Uterus (tissue), 4 donors: ENCODE data around the gene RHOBTB1. TPM values are rescaled to one million over a fixed set of nuclear protein-coding genes. Genes with fewer than 3 reads are reported as not detected.
"Not testable (repeated sequence)": the region's sequence is repeated elsewhere in the genome, so short reads cannot be mapped to it uniquely, and the experiment has no call there.

Experiments used
- DNase-seq, 2 donors: peaks; one replicate each; pipeline ENCODE4 v3.0.0-alpha.2; 2019 to 2020
- H3K27ac ChIP-seq, 2 donors: fragments of 200-600 bp; sonication (generic); 1 replicate in 1 of 2; 2 replicates in 1 of 2; pipeline ENCODE4 v1.5.1; 2016 to 2018
- H3K27me3 ChIP-seq, 2 donors: fragments of 200-600 bp; sonication (generic); one replicate each; pipeline ENCODE4 v1.5.1; 2018 to 2019; ENCODE audit warnings: control low read depth in 1 of 2
- H3K36me3 ChIP-seq, 2 donors: fragments of 200-600 bp; sonication (generic); one replicate each; pipeline ENCODE4 v1.5.1; 2019; ENCODE audit warnings: control low read depth in 1 of 2
- H3K4me1 ChIP-seq, 2 donors: fragments of 200-600 bp; sonication (generic); one replicate each; pipeline ENCODE4 v1.5.1; 2018 to 2019; ENCODE audit warnings: control low read depth in 1 of 2
- H3K4me3 ChIP-seq, 2 donors: fragments of 200-600 bp; sonication (generic); 1 replicate in 1 of 2; 2 replicates in 1 of 2; pipeline ENCODE4 v1.5.1; 2018 to 2019; ENCODE audit warnings: mild to moderate bottlenecking in 1 of 2
- H3K9me3 ChIP-seq, 2 donors: fragments of 200-600 bp; sonication (generic); one replicate each; pipeline ENCODE4 v1.5.1; 2019; ENCODE audit warnings: control low read depth in 1 of 2
- POLR2A ChIP-seq, 2 donors: fragments of 450-650 bp; IDR thresholded peaks; one replicate each; pipeline ENCODE4 v1.6.1; 2016; ENCODE audit warnings: antibody characterized with exemption in 2 of 2, mild to moderate bottlenecking in 1 of 2, moderate library complexity in 1 of 2
- intact Hi-C: fragments of 100-400 bp; cut with DNase I; formaldehyde crosslinking; loops from one replicate; pipeline ENCODE4 v1.15.1; 2023; ENCODE audit warnings: low total_unique reads
- total RNA-seq, 4 donors: library from RNA; depleted of rRNA in 3 of 4; stranded (reverse); fragments of >200 nt in 3 of 4; gene quantifications; one replicate each; pipeline versions ENCODE4 v1.1.0 to v1.2.4, GENCODE V29; 2014 to 2023
- TF ChIP-seq, protein P1 (sequence below), 4 experiments: fragments of 200-600 bp in 2 of 4; fragments of 450-650 bp in 2 of 4; sonication (generic) in 2 of 4; IDR thresholded peaks; one replicate each; pipeline ENCODE4 v1.5.1; 2016 to 2019; ENCODE audit warnings: antibody characterized with exemption in 4 of 4, mild to moderate bottlenecking in 2 of 4, moderate library complexity in 1 of 4
- donor health status: DM: yes; HTN: yes; CAD: no.

RHOBTB1 gene
- total RNA-seq, 4 donors from 2014 or later, result 6.9 to 67.5 (median 13.8) TPM

- Histone ChIP-seq H3K27me3 (no peaks in the 10 kb centered on the region), H3K4me3 (no peak overlapping the region), H3K27ac (no peak overlapping the region), H3K9me3 (no peaks in the 10 kb centered on the region), H3K4me1 (no peaks in the 10 kb centered on the region), H3K36me3 (no peaks in the 10 kb centered on the region)
- TF ChIP-seq, protein P1, sequence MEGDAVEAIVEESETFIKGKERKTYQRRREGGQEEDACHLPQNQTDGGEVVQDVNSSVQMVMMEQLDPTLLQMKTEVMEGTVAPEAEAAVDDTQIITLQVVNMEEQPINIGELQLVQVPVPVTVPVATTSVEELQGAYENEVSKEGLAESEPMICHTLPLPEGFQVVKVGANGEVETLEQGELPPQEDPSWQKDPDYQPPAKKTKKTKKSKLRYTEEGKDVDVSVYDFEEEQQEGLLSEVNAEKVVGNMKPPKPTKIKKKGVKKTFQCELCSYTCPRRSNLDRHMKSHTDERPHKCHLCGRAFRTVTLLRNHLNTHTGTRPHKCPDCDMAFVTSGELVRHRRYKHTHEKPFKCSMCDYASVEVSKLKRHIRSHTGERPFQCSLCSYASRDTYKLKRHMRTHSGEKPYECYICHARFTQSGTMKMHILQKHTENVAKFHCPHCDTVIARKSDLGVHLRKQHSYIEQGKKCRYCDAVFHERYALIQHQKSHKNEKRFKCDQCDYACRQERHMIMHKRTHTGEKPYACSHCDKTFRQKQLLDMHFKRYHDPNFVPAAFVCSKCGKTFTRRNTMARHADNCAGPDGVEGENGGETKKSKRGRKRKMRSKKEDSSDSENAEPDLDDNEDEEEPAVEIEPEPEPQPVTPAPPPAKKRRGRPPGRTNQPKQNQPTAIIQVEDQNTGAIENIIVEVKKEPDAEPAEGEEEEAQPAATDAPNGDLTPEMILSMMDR (IDR thresholded peaks at IDR 0.05), result no peak
- no peak for TF ChIP-seq POLR2A (IDR thresholded peaks at IDR 0.05)
- DNase-seq, result no peak
- intact Hi-C loops, result no loop called here
Measured at GRCh38 chr10:60977161-60978122, 33.5 kb upstream of the RHOBTB1 start.

GRCh38 chr10:60976687-60977086 is 32.7 kb upstream of the RHOBTB1 start:
- H3K4me3 ChIP-seq, result no peak overlapping the region
- no peak for TF ChIP-seq POLR2A (IDR thresholded peaks at IDR 0.05)
- TF ChIP-seq, protein P1 (IDR thresholded peaks at IDR 0.05), result no peak
- H3K27me3 ChIP-seq, result no peaks in the 10 kb centered on the region
- no peak for DNase-seq
- H3K9me3 ChIP-seq, result no peaks in the 10 kb centered on the region
- intact Hi-C loops, result no loop called here
- H3K36me3 ChIP-seq, result no peaks in the 10 kb centered on the region
- H3K27ac ChIP-seq, result no peak overlapping the region
- H3K4me1 ChIP-seq, result no peaks in the 10 kb centered on the region

DNA sequence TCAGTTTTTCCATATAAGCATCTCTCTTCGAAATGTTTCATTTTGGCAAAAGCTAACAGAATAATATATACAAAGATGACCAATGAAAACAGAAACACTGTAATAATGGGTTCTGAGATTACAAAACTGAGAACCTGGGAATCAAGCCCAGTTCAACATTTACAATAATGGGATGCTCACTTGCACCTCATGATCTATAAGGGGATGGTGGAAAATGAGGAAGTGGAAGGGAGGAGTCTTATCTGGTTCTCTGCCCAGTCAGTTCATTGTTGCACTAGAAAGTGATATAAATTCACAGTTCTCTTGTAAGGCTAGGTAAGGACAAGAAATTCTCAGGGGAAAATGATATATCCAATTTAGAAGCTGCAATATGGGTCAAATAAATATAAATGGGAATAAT is 31.7 kb upstream of the RHOBTB1 start:
- DNase-seq, result no peak
- H3K4me3 ChIP-seq, result no peak overlapping the region
- H3K27ac ChIP-seq, result no peak overlapping the region
- intact Hi-C loops, result no loop called here
- H3K36me3 ChIP-seq, result no peaks in the 10 kb centered on the region
- H3K27me3 ChIP-seq, result no peaks in the 10 kb centered on the region
- no peaks in the 10 kb centered on the region for H3K9me3 ChIP-seq
- TF ChIP-seq, protein P1 (IDR thresholded peaks at IDR 0.05), result no peak
- no peak for TF ChIP-seq POLR2A (IDR thresholded peaks at IDR 0.05)
- H3K4me1 ChIP-seq, result no peaks in the 10 kb centered on the region

- Histone ChIP-seq H3K4me1 (no peaks in the 10 kb centered on the region), H3K27me3 (no peaks in the 10 kb centered on the region), H3K27ac (no peak overlapping the region), H3K36me3 (no peaks in the 10 kb centered on the region), H3K4me3 (no peak overlapping the region), H3K9me3 (no peaks in the 10 kb centered on the region)
- no peak for DNase-seq
- TF ChIP-seq, protein P1 (IDR thresholded peaks at IDR 0.05), result no peak
- TF ChIP-seq POLR2A (IDR thresholded peaks at IDR 0.05), result no peak
- intact Hi-C loops, result no loop called here
Measured at GRCh38 chr10:60974463-60975149, 30.6 kb upstream of the RHOBTB1 start.

DNA sequence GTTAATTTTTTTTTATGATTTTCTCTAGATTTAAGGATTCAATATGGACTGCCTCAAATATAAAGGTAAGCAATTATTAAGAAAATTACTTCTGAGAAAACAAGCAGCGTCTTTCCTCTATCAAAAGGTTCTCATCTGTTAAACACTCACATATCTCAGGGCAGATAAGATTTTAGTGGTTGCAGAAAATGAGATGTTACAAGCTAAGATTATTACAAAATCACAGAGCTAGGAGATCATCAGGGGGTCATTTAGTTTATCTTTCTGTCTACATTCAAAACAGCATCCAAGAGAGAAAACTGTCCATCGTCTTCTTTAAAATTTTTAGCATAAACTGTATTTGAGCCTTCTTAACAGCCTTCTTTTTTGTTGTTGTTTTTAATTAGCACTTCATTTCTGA is 29.1 kb upstream of the RHOBTB1 start:
- intact Hi-C loops, result no loop called here
- H3K4me3 ChIP-seq, result no peak overlapping the region
- no peaks in the 10 kb centered on the region for H3K9me3 ChIP-seq
- no peak for DNase-seq
- no peak overlapping the region for H3K27ac ChIP-seq
- TF ChIP-seq, protein P1 (IDR thresholded peaks at IDR 0.05), result no peak
- TF ChIP-seq POLR2A (IDR thresholded peaks at IDR 0.05), result no peak
- H3K27me3 ChIP-seq, result no peaks in the 10 kb centered on the region
- H3K4me1 ChIP-seq, result no peaks in the 10 kb centered on the region
- no peaks in the 10 kb centered on the region for H3K36me3 ChIP-seq

GRCh38 chr10:60972181-60972580 is 28.2 kb upstream of the RHOBTB1 start:
- H3K4me3 ChIP-seq, H3K27me3 ChIP-seq, DNase-seq, H3K36me3 ChIP-seq, H3K27ac ChIP-seq, H3K4me1 ChIP-seq, H3K9me3 ChIP-seq, intact Hi-C loops: not testable (repeated sequence)
